GM21526 (cell line): ENCODE results near the gene MARK3.
"Not testable (repeated sequence)": the region's sequence is repeated elsewhere in the genome, so short reads cannot be mapped to it uniquely, and the experiment has no call there.

Source experiments
- ATAC-seq: cut with Tn5 transposase; IDR thresholded peaks from one replicate; pipeline ENCODE4 v1.9.1; 2021; ENCODE audit warnings: moderate library complexity; ENCODE audit not compliant: unreplicated experiment, low FRiP score

The MARK3 gene

GRCh38 chr14:103521951-103522563 is 136.8 kb downstream of the MARK3 start:
- ATAC-seq: no peak

- ATAC-seq: no peak
Measured at GRCh38 chr14:103522649-103523574, 137.7 kb downstream of the MARK3 start, which contains the start of gene CKB. CKB (minus strand) TSS chr14:103522830; CDS start chr14:103522493, 337 bp downstream.

GRCh38 chr14:103523575-103523954 is 138.3 kb downstream of the MARK3 start:
- no peak for ATAC-seq

- ATAC-seq: no peak
Measured at GRCh38 chr14:103524002-103524935, 139.1 kb downstream of the MARK3 start.

GRCh38 chr14:103525430-103526246 is 140.4 kb downstream of the MARK3 start:
- not testable (repeated sequence) for ATAC-seq

- ATAC-seq: no peak
Measured at GRCh38 chr14:103526247-103526913, 141.2 kb downstream of the MARK3 start.

- no peak for ATAC-seq
Measured at GRCh38 chr14:103526914-103527248, 141.7 kb downstream of the MARK3 start.

- peak; percentile 35 for ATAC-seq
Measured at GRCh38 chr14:103527408-103528145, 142.4 kb downstream of the MARK3 start.

- ATAC-seq: no peak
Measured at GRCh38 chr14:103528146-103528586, 143.0 kb downstream of the MARK3 start.

- ATAC-seq: peak; percentile 50
Measured at GRCh38 chr14:103528587-103529382, 143.6 kb downstream of the MARK3 start, which contains the start of gene TRMT61A. TRMT61A (plus strand) TSS chr14:103529196; CDS start chr14:103529979, 783 bp downstream.

GRCh38 chr14:103529383-103530365 is 144.5 kb downstream of the MARK3 start:
- no peak for ATAC-seq

GRCh38 chr14:103530390-103530789 is 145.2 kb downstream of the MARK3 start:
- no peak for ATAC-seq

- ATAC-seq: no peak
Measured at GRCh38 chr14:103530831-103531230, 145.6 kb downstream of the MARK3 start.

GRCh38 chr14:103531421-103532215 is 146.4 kb downstream of the MARK3 start:
- no peak for ATAC-seq

GRCh38 chr14:103532216-103533136 is 147.3 kb downstream of the MARK3 start:
- ATAC-seq: no peak
